SJSA1 (cell line): ENCODE results near the gene RYK. TPM values are rescaled to one million over a fixed set of nuclear protein-coding genes. Genes with fewer than 3 reads are reported as not detected.
A peak's percentile ranks its signal among the peaks of the same experiment; 100 is the strongest.
"Not testable (repeated sequence)": the region's sequence is repeated elsewhere in the genome, so short reads cannot be mapped to it uniquely, and the experiment has no call there.

ENCODE experiments used
- DNase-seq, 2 experiments: peaks; one replicate each; pipeline ENCODE4 v3.0.0-alpha.2; 2015 to 2020; ENCODE audit warnings: low spot score in 2 of 2, low read depth in 1 of 2
- H3K27ac ChIP-seq: fragments of 250-450 bp; sonication (Bioruptor Pico); 2 replicates; pipeline ENCODE4 v1.5.1; 2020; ENCODE audit warnings: mild to moderate bottlenecking, moderate library complexity
- H3K27me3 ChIP-seq: fragments of 250-450 bp; sonication (Bioruptor Pico); replicated peaks from 2 replicates; pipeline ENCODE4 v1.5.1; 2020; ENCODE audit warnings: mild to moderate bottlenecking, moderate library complexity
- H3K36me3 ChIP-seq: fragments of 250-450 bp; sonication (Bioruptor Pico); 2 replicates; pipeline ENCODE4 v1.5.1; 2020; ENCODE audit warnings: mild to moderate bottlenecking
- H3K4me1 ChIP-seq: fragments of 250-450 bp; sonication (Bioruptor Pico); replicated peaks from 2 replicates; pipeline ENCODE4 v1.6.1; 2021; ENCODE audit warnings: mild to moderate bottlenecking
- H3K4me3 ChIP-seq: fragments of 250-450 bp; sonication (Bioruptor Pico); 2 replicates; pipeline ENCODE4 v1.5.1; 2020; ENCODE audit warnings: mild to moderate bottlenecking
- H3K9me3 ChIP-seq: fragments of 250-450 bp; sonication (Bioruptor Pico); replicated peaks from 2 replicates; pipeline ENCODE4 v1.5.1; 2020; ENCODE audit warnings: mild to moderate bottlenecking
- total RNA-seq: library from RNA; depleted of rRNA; stranded (reverse); fragments of >200 nt; shearing (Covaris generic); gene quantifications from 2 replicates; pipeline ENCODE4 v1.2.3, GENCODE V29; 2014

The RYK gene
- total RNA-seq, 1 experiment from 2014 or later: 68.6 TPM

DNA sequence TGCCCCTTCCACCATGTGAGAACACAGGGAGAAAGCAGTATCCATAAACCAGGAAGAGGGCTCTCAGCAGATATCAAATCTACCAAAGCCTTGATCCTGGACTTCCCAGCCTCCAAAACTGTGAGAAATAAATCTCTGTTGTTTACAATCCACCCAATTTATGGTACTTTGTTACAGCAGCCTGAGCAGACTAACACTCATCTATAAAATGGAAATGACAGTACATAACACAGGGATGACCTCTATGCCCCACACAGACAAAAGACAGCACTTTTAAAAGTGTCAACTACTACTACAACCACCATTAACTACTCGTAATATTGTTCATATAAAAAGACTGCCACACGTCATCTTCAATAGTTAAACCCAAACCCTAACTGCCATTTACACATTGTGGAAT, 5.7 kb downstream of the RYK start:
- DNase-seq: no peak
- no peak overlapping the region for H3K27ac ChIP-seq
- peaks cover 25% of the 10 kb centered on the region for H3K4me1 ChIP-seq
- peaks cover under 1% of the 10 kb centered on the region; the same call in 1 of the 2 replicates for H3K36me3 ChIP-seq
- no peak overlapping the region for H3K4me3 ChIP-seq
- H3K27me3 ChIP-seq: no peaks in the 10 kb centered on the region; the same call in 1 of the 2 replicates
- H3K9me3 ChIP-seq: no peaks in the 10 kb centered on the region

DNA sequence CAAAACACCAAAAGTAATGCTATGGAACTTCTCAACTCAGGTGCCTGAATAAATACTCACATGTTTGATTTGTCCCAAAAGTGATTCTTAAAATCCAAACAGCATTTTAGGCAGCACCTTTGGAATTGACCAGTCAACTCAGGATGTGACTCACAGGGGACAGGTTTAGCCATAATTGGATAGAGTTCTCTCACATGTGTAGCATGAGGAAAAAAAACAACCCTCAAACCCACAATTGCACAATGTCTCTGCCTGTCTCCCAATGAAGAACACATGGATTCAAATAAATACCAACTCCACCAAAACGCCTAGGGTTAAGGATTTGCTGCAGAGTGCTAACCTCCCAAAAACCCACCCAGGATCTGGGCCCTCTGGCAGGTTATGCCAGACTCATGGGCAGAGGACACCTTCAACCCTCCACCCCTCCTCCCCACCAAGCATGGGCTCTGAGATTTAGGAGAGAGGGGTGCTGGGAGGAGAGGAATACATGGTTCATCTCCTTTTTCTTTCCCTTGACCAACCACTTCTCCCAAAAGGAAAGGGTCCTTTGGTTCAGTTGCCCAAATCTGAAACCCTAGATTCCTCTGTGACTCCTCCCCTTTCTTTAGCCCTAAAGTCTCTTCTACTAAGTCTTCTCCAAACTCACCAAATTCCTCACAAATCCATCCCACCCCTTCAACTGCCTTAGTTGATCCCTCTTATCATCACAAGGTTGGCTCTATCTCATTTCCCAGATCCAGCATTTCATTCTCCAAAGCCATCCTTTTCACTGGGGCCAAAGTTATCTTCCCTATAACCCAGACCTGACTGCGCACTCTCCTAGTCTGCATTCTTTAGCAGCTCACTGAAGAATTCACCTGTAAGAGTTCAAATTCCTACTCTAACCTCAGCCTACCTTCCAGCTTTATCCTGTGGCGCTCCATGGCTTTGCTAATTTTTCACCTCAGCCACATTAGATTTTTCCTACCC, 7.7 kb downstream of the RYK start:
- Histone ChIP-seq H3K4me3 (no peak overlapping the region), H3K9me3 (no peaks in the 10 kb centered on the region), H3K36me3 (no peaks in the 10 kb centered on the region), H3K27me3 (no peaks in the 10 kb centered on the region; the same call in 1 of the 2 replicates), H3K27ac (no peak overlapping the region), H3K4me1 (peaks cover 23% of the 10 kb centered on the region)
- DNase-seq: peak in 1 of 2 experiments; percentile 15

DNA sequence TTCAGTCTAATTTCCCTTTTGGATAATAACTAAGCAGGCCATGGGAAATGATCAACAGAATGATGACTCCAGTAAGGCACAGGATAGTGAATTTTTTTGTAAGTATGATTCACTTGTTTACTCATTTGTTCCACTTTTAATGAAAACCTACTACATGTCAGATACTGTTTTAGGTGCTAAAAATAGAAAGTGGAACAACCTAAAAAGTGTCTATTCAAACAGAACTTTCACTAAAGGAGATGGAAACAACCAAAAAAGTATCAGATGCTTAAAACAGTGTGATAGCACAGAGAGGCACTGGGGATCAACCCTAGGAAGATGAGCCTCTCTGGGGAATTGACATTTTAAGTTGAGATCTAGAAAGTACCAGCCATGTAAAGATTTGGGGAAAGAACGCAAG, 11.1 kb downstream of the RYK start:
- Histone ChIP-seq H3K9me3 (no peaks in the 10 kb centered on the region), H3K27me3 (no peaks in the 10 kb centered on the region; the same call in 1 of the 2 replicates), H3K27ac (peak overlapping the region; percentile 30; the same call in 1 of the 2 replicates), H3K4me1 (peaks cover 29% of the 10 kb centered on the region), H3K4me3 (no peak overlapping the region), H3K36me3 (no peaks in the 10 kb centered on the region)
- no peak for DNase-seq

DNA sequence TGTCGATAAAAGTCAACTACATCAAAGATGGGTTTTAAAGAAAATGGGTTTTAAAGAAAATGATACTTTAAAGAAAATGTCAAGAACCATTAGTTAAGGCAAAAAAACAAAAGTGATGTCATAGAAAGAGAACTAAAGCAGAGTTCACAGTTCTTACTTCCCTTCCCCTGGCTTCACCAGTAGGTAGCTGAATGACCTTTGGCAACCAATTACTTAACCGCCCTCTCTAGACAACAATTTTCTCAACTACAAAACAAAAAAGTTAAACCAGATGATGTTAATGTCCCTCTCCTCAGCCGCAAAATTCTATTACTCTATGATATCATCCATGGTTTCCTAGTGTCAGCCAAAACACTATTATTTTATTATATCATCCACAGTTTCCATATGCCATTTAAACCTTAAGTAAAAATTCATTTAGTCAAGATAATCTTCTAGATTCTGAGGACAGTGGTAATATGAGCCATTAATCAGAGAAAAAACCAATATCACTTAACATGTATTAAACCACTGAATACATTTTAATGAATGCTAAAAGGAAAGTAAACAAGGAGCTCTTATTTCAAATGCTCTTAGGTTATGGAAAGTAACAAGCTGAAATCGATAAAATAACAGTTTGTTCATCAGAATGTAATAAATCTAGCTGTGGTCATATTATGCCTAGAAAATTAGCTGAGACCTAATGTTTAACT, 13.1 kb downstream of the RYK start:
- no peaks in the 10 kb centered on the region; the same call in 1 of the 2 replicates for H3K27me3 ChIP-seq
- H3K27ac ChIP-seq: no peak overlapping the region
- H3K36me3 ChIP-seq: no peaks in the 10 kb centered on the region
- no peaks in the 10 kb centered on the region for H3K9me3 ChIP-seq
- no peak for DNase-seq
- H3K4me1 ChIP-seq: peaks cover 22% of the 10 kb centered on the region
- H3K4me3 ChIP-seq: no peak overlapping the region

DNA sequence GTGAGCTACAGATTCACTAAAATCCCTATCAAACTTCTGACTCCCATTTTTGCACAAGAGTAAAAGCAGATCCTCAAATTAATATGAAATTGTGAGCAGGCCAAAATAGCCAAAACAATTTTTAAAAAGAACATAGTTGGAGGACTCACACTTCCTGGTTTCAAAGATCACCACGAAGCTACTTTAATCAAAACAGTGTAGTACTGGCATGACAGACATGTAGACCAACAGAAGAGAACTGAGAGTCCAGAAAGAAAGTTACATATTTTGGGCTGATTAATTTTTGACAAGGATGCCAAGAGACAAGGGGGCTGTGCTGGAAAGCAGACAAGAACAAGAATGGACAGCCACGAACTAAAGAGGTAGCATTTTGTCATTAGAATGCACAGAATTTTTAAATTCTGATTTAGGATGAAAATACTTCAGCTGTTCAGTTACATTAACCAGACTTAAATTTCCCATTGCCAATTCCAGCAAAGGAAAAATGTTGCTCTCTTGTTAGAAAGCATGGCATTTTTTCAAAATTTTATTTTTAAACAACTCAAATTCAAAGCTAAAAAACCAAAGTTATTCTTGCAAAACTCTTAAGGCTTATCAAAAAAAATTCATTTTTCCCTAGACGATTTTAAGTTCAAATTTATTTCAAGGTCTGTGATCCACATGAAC, 14.0 kb downstream of the RYK start:
- no peaks in the 10 kb centered on the region for H3K9me3 ChIP-seq
- H3K4me1 ChIP-seq: peaks cover 29% of the 10 kb centered on the region
- no peaks in the 10 kb centered on the region; the same call in 1 of the 2 replicates for H3K27me3 ChIP-seq
- no peak overlapping the region for H3K4me3 ChIP-seq
- no peaks in the 10 kb centered on the region for H3K36me3 ChIP-seq
- DNase-seq: no peak
- H3K27ac ChIP-seq: no peak overlapping the region

DNA sequence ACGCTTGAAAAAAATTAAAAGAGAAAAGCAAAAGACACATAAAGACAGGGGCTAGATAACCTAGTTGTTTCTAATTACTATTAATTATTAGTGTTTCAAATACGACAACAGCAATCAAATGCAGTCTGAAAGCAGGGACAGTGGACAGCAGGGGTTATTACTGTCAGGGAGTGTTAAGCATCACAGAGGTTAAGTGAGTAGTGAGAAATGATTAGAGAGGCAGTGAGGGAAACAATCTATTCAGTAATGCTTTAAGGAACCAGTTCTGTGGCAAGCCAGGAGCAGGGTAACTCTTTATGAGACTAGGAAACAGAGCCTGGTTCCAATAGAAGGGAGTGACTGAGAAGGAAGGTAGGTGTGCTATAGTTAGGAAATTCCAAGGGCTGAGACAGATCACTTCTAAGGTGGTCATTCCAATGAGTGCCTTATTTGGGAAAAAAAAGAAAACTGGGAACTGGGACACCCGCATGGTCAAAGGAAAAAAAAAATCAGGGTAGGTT, 15.0 kb downstream of the RYK start:
- no peak overlapping the region for H3K4me3 ChIP-seq
- H3K27me3 ChIP-seq: no peaks in the 10 kb centered on the region; the same call in 1 of the 2 replicates
- no peaks in the 10 kb centered on the region for H3K9me3 ChIP-seq
- no peak for DNase-seq
- H3K36me3 ChIP-seq: no peaks in the 10 kb centered on the region
- H3K4me1 ChIP-seq: peaks cover 29% of the 10 kb centered on the region
- H3K27ac ChIP-seq: no peak overlapping the region

DNA sequence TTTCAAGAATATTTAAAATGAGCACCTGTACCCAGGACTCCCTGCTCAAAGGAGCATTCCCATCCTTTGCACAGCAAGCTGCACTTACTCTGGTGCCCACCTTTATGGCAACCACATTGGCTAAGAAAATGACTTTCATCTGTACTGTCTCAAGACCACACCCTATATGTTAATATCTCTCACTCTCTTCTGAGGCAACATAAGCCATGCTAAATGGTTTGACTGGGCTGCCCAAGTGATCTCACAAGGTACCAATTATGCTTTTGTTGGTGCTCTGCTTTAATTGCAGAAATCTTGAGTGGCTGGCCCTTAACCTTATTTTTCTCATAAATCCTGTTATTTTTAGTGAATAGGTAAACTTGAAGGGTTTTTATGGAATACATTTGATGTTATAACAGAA, 17.7 kb downstream of the RYK start:
- H3K9me3 ChIP-seq: no peaks in the 10 kb centered on the region
- H3K4me1 ChIP-seq: peaks cover 28% of the 10 kb centered on the region
- no peak overlapping the region for H3K27ac ChIP-seq
- H3K27me3 ChIP-seq: no peaks in the 10 kb centered on the region
- H3K36me3 ChIP-seq: no peaks in the 10 kb centered on the region
- no peak overlapping the region for H3K4me3 ChIP-seq
- no peak for DNase-seq

DNA sequence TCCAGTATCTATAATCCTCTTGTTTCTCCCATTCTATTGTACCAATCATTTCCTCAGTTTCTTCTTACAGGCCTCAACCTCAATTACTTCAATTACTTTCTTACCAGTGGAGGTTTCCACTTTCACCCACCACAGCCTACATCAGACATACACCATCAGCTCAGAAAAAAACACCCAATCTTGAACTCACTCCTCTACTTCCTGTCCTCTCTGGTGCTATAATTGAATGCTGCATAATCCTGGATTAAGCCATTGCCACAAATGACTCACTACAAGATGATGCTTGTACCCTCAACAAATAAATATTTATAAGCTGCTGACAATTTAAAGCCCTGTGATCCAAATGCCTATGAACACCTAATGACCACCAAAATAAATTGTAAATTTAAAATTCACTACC, 18.5 kb downstream of the RYK start:
- H3K4me1 ChIP-seq: peaks cover 32% of the 10 kb centered on the region
- H3K36me3 ChIP-seq: no peaks in the 10 kb centered on the region
- H3K9me3 ChIP-seq: no peaks in the 10 kb centered on the region
- no peak overlapping the region for H3K4me3 ChIP-seq
- no peak overlapping the region for H3K27ac ChIP-seq
- DNase-seq: peak in 1 of 2 experiments; percentile 34
- H3K27me3 ChIP-seq: no peaks in the 10 kb centered on the region

DNA sequence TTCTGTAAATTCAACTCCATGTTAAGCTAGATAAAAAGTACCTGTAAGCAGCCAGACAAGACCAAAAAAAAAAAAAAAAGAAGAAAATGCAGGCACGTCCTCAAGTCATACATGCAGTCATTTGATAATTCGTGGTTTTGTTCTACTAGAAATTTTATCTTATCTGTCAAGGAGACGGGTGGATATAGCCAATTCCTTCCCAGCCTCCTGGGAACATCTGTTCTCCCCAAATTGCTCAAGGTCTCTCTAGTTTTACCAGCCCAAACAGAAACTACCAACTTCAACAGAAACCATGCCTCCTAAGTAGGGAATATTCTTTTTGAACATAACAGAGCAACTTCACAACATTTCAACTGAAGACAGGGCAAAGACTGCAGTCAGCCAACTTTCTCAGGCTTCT, 19.5 kb downstream of the RYK start:
- no peak overlapping the region for H3K27ac ChIP-seq
- H3K4me1 ChIP-seq: peaks cover 26% of the 10 kb centered on the region
- no peak overlapping the region for H3K4me3 ChIP-seq
- no peaks in the 10 kb centered on the region for H3K27me3 ChIP-seq
- no peaks in the 10 kb centered on the region for H3K36me3 ChIP-seq
- no peaks in the 10 kb centered on the region for H3K9me3 ChIP-seq
- no peak for DNase-seq

DNA sequence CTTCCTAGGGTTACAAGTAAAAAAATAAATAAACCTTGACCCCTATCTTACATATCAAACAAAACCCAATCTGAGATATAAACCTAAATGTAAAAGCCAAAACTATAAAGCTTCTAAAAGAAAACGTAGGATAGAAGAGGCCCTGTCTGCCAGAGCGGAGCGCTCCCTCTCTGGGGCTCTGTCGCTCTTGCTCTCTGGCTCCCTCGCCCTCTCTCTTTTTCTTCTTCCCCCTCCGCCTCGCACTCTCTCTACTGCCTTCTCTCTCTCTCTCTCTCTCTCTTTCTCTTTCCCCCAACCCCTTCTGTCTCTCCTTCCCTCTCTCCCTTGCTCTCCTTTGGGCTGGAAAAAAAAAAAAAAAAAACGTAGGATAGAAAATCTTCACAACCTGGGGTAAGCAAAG, 21.6 kb downstream of the RYK start:
- Histone ChIP-seq H3K27me3 (no peaks in the 10 kb centered on the region), H3K9me3 (no peaks in the 10 kb centered on the region), H3K27ac (no peak overlapping the region), H3K36me3 (no peaks in the 10 kb centered on the region), H3K4me1 (peaks cover 26% of the 10 kb centered on the region), H3K4me3 (no peak overlapping the region)
- DNase-seq: no peak

DNA sequence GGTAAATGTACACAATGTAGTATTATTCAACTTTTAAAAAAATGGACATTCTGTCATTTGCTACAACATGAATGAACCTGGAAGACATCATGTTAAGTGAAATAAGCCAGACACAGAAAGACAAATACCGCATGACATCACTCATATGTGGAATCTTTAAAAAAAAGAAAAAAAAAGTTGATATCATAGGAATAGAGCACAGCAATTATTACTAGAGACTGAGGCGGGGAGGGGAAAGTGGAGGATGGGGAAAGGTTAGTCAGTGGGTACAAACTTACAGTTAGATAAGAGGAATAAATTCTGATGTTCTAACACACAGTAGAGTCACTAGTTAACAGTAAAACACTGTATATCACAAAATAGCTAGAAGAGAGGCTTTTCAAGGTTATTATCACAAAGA, 22.2 kb downstream of the RYK start:
- H3K27ac ChIP-seq: no peak overlapping the region
- no peak overlapping the region for H3K4me3 ChIP-seq

DNA sequence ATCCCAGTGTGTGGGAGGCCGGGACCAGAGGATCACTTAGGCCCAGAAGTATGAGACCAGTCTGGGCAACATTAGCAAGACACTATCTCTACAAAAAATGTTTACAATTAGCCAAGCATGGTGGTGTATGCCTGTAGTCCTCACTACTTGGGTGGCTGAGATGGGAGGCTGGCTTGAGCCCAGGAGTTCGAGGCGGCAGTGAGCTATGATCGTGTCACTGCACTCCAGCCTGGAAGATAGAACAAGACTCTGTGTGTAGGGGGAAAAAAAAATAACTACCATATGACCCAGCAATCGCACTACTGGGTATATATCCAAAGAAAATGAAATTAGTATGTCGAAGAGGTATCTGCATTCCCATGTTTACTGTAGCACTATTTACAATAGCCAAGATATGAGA, 22.6 kb downstream of the RYK start:
- Histone ChIP-seq H3K36me3 (no peaks in the 10 kb centered on the region), H3K9me3 (no peaks in the 10 kb centered on the region), H3K27me3 (no peaks in the 10 kb centered on the region), H3K4me3 (no peak overlapping the region), H3K27ac (no peak overlapping the region), H3K4me1 (peaks cover 26% of the 10 kb centered on the region)
- DNase-seq: peak; percentile 56 to 72

More for the DNA sequence above, 22.2 kb downstream of the RYK start:
- no peaks in the 10 kb centered on the region for H3K9me3 ChIP-seq
- H3K36me3 ChIP-seq: no peaks in the 10 kb centered on the region
- no peak for DNase-seq
- peaks cover 26% of the 10 kb centered on the region for H3K4me1 ChIP-seq
- H3K27me3 ChIP-seq: no peaks in the 10 kb centered on the region

DNA sequence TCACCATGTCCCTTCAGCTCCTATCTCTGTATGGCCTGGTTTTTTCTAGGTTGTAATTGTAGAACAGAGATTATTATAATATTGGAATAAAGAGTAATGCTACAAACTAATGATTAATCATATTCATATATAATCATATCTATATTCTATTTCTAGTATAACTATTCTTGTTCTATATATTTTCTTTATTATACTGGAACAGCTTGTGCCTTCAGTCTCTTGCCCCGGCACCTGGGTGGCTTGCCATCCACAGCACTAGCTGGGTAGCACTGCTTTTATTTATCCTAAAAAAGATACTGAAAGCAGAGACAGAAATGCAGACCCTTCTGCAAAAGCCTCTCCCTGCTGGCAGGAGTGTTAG, 25.9 kb downstream of the RYK start:
- peaks cover 12% of the 10 kb centered on the region for H3K4me1 ChIP-seq
- H3K27ac ChIP-seq, H3K4me3 ChIP-seq, DNase-seq, H3K27me3 ChIP-seq, H3K36me3 ChIP-seq, H3K9me3 ChIP-seq: not testable (repeated sequence)
